Stomach smooth muscle (tissue), 2 donors: Measurements from ENCODE around the gene SEMA5A.

Source experiments
- H3K27ac ChIP-seq: one replicate; pipeline ENCODE4 v1.7.0; 2013; ENCODE audit warnings: mild to moderate bottlenecking, low read length, inconsistent platforms
- H3K27me3 ChIP-seq, 2 donors: one replicate each; pipeline ENCODE4 v1.7.0; 2013; ENCODE audit warnings: low read length in 2 of 2; ENCODE audit not compliant: insufficient read depth in 2 of 2, control insufficient read depth in 1 of 2
- H3K36me3 ChIP-seq, 2 donors: one replicate each; pipeline ENCODE4 v1.7.0; 2013; ENCODE audit warnings: low read length in 2 of 2; ENCODE audit not compliant: control insufficient read depth in 2 of 2, insufficient read depth in 2 of 2
- H3K4me1 ChIP-seq: one replicate; pipeline ENCODE4 v1.7.0; 2013; ENCODE audit warnings: low read length; ENCODE audit not compliant: control insufficient read depth, insufficient read depth
- H3K4me3 ChIP-seq, 2 donors: one replicate each; pipeline ENCODE4 v1.7.0; 2013; ENCODE audit warnings: low read length in 2 of 2
- H3K9ac ChIP-seq, 2 donors: one replicate each; pipeline ENCODE4 v1.7.0; 2013; ENCODE audit warnings: low read length in 2 of 2, mild to moderate bottlenecking in 1 of 2
- H3K9me3 ChIP-seq, 2 donors: one replicate each; pipeline ENCODE4 v1.7.0; 2013; ENCODE audit warnings: low read length in 2 of 2; ENCODE audit not compliant: control insufficient read depth in 2 of 2
- donor health status: healthy.
- donor health status: Pancreatic carcinoma.

SEMA5A gene

DNA sequence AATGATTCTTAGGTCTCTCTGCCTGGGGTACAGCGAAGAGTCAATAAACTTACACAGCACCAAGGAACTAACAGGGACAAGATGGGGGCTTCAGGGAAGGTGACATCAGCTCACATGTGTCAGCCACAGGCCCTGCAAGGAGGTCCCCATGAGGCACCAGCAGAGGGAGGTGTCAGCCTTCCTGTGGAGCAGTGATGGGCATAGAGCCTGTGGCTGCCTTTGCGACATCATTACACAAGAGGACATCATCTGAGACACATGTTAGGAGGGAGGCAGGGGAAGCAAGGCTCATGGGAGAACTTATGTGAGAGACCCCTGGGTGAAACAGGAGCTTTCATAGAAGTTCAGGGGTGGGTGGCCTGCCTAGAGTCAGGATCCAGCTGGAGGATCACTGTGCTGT, 389.6 kb downstream of the SEMA5A start:
- Histone ChIP-seq H3K36me3 (no peaks in the 10 kb centered on the region), H3K4me1 (no peaks in the 10 kb centered on the region), H3K27ac (no peak overlapping the region), H3K9me3 (no peaks in the 10 kb centered on the region), H3K4me3 (no peak overlapping the region), H3K9ac (no peak overlapping the region), H3K27me3 (no peaks in the 10 kb centered on the region)

DNA sequence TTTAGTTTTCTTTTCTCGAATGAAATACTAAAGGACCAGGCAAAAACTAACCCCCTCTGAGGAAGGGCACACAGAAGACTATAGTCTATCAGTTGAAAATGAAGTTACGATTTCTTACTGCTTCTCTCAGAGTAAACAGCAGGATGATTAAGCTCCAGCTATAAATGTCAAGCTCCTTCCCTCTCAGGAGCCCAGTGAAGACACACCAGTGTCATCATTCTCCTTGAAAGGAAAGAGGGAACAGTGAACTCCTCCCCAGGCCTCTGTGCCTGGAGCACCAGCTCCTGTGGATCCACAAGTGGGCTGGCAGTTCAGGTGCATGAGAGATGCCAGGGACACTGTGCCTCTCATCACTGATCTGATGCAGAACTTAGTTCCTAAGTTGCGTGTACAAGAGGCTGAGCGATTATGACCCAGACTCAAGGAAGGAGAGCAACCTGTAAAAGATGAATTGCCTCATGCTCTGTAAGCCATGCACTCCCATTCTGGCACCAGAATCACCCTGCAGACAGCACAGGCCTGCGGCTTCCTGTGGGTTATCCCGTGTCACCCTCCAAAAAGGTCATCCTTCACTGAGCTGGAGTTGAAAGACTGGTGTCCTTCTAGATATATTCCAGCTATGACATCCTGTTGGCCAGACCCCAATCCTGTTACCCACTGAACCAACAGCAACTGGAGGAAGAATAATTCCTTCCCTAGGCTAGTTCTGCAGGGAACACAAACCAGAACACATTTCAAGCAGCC, 394.0 kb downstream of the SEMA5A start:
- Histone ChIP-seq H3K4me3 (no peak overlapping the region), H3K9me3 (no peaks in the 10 kb centered on the region), H3K4me1 (no peaks in the 10 kb centered on the region), H3K27me3 (no peaks in the 10 kb centered on the region), H3K36me3 (no peaks in the 10 kb centered on the region), H3K27ac (no peak overlapping the region), H3K9ac (no peak overlapping the region)

DNA sequence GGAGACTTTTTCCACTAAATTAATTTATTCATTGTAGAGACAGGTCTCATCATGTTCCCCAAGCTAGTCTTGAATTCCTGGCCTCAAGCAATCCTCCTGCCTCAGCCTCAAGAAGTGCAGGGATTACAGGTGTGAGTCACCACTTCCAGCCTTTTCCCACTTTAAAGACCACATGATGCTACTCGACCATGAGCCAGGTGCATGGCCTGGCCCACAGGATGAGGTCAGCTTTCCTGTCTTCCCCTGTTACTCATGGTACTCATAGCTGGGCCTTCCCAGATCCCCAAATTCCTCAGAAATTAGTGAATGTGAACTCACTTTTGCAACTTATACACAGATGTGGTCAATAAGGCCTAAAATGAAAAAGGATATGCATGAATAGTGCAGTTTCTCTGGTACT, 395.9 kb downstream of the SEMA5A start:
- H3K9me3 ChIP-seq: peaks cover 0 to 2% of the 10 kb centered on the region in 2 donors
- H3K36me3 ChIP-seq: no peaks in the 10 kb centered on the region
- no peak overlapping the region for H3K27ac ChIP-seq
- no peaks in the 10 kb centered on the region for H3K4me1 ChIP-seq
- no peaks in the 10 kb centered on the region for H3K27me3 ChIP-seq
- H3K4me3 ChIP-seq: no peak overlapping the region
- no peak overlapping the region for H3K9ac ChIP-seq

DNA sequence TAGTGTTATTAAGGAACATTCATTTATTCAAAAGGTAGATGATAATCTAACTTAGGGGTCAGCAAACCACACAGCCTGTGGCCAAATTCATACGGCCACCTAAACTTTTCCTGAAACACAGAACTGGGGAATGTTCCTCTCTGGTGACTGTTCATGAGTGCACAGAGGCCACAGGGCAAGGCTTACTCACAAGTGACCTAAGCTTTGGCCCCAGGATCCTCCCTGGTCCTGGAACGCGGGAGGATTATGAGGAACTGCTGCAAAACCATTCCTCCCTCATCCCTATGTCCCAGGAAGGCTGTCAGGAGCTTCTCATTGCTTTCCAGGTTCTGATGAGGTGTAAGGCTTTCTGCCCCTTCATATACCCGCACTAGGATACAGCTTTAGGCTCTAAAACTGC, 397.6 kb downstream of the SEMA5A start:
- Histone ChIP-seq H3K9me3 (peaks cover 0 to 3% of the 10 kb centered on the region in 2 donors), H3K4me3 (no peak overlapping the region), H3K9ac (no peak overlapping the region), H3K36me3 (no peaks in the 10 kb centered on the region), H3K27me3 (peaks cover 0 to 2% of the 10 kb centered on the region in 2 donors), H3K27ac (no peak overlapping the region), H3K4me1 (no peaks in the 10 kb centered on the region)

DNA sequence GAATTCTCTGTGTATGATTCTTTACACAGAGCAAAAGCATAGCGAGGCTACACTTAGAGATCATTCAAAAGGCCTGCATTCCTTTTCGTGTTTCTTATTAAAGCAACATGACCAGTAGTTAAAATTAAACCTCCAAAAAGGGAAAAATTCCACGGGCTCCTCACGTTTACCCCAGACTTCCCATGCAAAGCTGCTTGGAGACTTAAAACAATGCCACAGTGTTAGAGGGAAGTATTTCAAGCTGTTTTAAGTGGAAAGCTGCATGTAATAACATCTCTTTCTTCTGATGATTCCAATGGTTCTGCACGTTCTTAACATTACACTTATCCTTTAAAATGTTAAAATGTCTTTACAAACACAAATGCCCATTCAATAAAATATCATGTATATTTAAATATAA, 405.2 kb downstream of the SEMA5A start:
- Histone ChIP-seq H3K27ac (no peak overlapping the region), H3K9ac (no peak overlapping the region), H3K27me3 (peaks cover 0 to 2% of the 10 kb centered on the region in 2 donors), H3K4me1 (no peaks in the 10 kb centered on the region), H3K36me3 (no peaks in the 10 kb centered on the region), H3K4me3 (no peak overlapping the region), H3K9me3 (peaks cover 0 to 3% of the 10 kb centered on the region in 2 donors)

DNA sequence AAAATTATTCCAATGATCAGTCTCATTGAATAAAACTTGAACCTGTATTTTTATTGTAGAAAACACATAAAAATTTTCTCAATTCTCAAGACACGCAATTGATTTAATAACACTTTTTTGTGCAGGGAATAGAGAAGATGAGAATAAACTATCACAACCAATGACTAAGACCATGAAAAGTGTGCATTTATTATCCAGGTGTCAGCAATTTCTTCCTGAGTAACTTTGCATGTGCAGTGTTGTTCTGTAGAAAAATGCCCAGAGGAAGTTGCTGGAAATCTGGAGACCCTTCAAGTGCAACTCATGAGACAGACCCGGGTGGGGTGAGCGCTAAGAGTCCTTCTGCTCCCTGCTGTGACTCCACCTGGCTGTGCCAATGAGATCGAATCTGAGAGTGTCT, 405.7 kb downstream of the SEMA5A start:
- peaks cover 0 to 3% of the 10 kb centered on the region in 2 donors for H3K9me3 ChIP-seq
- no peak overlapping the region for H3K4me3 ChIP-seq
- no peak overlapping the region for H3K27ac ChIP-seq
- H3K4me1 ChIP-seq: no peaks in the 10 kb centered on the region
- H3K36me3 ChIP-seq: no peaks in the 10 kb centered on the region
- H3K9ac ChIP-seq: no peak overlapping the region
- H3K27me3 ChIP-seq: peaks cover 0 to 2% of the 10 kb centered on the region in 2 donors

DNA sequence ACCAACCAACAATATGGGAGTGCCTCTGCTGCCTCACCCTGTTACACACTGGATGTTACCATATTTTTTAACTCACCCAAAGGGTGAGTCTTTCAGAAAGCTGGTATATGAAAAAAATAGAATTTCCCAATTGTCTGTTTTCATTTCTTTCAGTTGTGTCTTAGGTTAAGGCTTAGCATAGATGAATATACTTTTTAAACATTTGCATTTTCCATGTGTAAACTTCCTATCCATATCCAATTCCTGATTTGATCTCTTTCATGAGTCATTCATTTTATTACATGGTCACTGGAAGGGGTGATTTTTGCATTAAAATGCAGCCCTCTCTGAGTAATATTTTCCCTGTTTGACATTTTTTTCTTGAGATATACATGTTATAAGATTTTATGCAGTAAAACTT, 406.5 kb downstream of the SEMA5A start:
- Histone ChIP-seq H3K4me3 (no peak overlapping the region), H3K4me1 (no peaks in the 10 kb centered on the region), H3K27me3 (no peaks in the 10 kb centered on the region), H3K36me3 (no peaks in the 10 kb centered on the region), H3K27ac (no peak overlapping the region), H3K9me3 (no peaks in the 10 kb centered on the region), H3K9ac (no peak overlapping the region)

DNA sequence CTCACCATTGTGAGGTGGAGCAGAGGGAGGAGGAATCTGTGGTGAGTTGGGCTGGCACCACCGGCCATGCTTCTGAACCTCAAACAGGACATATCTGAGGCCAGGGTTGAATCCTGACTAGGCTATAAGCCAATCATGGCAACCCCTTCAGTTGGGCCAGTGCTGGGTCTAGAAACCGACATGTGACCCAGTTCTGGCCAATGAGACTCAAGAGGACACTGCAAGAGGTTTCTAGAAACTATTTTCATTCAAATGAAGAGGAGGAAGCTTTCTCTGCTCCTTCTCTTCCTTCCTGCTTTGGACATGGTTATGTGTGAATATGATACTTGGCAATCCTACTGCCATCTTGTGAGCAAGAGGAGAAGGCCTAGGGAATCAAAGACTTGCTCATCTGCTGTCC, 417.7 kb downstream of the SEMA5A start:
- no peak overlapping the region for H3K4me3 ChIP-seq
- H3K36me3 ChIP-seq: no peaks in the 10 kb centered on the region
- no peaks in the 10 kb centered on the region for H3K9me3 ChIP-seq
- H3K27me3 ChIP-seq: no peaks in the 10 kb centered on the region
- H3K9ac ChIP-seq: no peak overlapping the region
- no peaks in the 10 kb centered on the region for H3K4me1 ChIP-seq
- H3K27ac ChIP-seq: no peak overlapping the region

DNA sequence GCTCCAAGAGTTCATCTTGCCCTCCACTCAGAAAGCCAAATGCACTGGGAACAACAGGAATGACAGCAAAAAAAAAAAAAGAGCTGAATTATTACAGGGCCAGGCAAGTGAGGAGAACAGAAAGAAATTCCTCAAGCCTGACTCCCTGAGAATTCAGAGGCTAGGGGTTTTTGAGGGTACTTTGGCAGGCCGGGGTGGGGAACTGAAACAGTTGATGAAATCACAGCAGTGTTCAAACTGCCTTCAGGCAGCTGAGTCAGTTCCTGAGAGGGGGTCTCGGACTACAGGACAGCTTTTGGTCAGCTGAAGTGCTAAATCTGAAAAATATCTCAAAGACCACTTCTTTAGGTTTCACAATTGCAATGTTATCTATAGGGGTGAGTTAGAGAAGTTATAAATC, 419.4 kb downstream of the SEMA5A start:
- Histone ChIP-seq H3K4me3 (no peak overlapping the region), H3K9ac (no peak overlapping the region), H3K27me3 (no peaks in the 10 kb centered on the region), H3K27ac (no peak overlapping the region), H3K9me3 (no peaks in the 10 kb centered on the region), H3K4me1 (no peaks in the 10 kb centered on the region), H3K36me3 (no peaks in the 10 kb centered on the region)

DNA sequence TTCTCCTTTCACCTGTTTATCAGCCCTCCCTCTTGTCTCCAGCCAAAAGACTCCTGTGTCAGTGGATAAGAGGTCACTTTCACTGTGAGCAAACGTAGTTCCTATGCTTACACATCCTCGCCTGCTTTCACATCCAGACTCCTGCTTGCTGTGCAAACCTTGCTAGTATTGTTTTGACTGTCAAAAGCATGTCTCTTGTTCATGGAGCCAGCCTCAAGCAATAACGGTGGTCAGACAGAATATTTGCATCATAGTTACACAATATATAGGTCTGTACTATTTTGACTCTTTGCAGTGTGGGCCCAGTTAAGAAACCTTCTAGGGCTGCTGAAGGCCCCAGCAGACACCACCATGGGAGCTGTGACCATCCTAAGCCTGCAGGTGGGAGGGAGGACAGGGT, 420.0 kb downstream of the SEMA5A start:
- Histone ChIP-seq H3K27ac (no peak overlapping the region), H3K4me3 (no peak overlapping the region), H3K36me3 (no peaks in the 10 kb centered on the region), H3K9ac (no peak overlapping the region), H3K27me3 (no peaks in the 10 kb centered on the region), H3K4me1 (no peaks in the 10 kb centered on the region), H3K9me3 (no peaks in the 10 kb centered on the region)

DNA sequence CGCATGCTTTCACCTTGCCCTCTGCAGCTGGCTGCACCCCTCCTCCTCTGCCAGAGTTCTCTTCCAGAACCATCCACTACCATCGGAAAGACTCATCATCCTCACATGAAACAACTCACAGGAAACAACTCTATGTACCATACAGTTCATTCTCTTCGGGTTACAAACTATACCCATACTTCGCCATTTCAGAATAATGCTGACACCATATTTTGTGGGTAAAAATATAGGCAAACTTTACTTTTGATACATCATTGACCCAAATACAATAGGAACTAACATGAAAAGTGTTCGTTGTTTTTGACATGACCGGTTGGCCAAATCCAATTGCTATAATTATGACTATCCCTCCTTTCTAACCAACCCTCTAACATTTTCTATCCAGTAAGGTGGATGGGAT, 421.0 kb downstream of the SEMA5A start:
- H3K9me3 ChIP-seq: no peaks in the 10 kb centered on the region
- H3K9ac ChIP-seq: no peak overlapping the region
- H3K4me3 ChIP-seq: no peak overlapping the region
- no peaks in the 10 kb centered on the region for H3K27me3 ChIP-seq
- no peaks in the 10 kb centered on the region for H3K36me3 ChIP-seq
- H3K27ac ChIP-seq: no peak overlapping the region
- no peaks in the 10 kb centered on the region for H3K4me1 ChIP-seq
